ENCODE data around the gene ADGRV1. TPM values are rescaled to one million over a fixed set of nuclear protein-coding genes. Genes with fewer than 3 reads are reported as not detected.

Gene ADGRV1
- total RNA-seq, 4 donors from 2014 or later: not detected

DNA sequence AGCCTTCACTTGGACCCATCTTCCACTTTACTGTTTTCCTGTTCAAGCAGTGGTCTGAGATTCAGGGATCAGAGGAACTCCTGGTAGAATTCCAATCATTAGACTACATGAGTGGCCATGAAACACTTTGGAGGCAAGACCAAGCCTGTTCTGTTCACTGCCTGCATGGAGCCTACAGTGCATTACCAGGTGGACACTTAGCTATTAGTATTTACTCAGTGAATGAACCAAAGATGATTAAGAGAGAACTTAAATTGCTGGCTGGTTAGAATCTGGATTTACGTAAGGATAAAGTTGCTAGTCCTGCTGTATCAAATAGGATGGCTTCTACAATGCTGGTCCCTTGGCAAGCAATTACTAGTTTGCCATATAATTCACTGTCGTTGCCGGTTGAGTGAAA, 579.0 kb downstream of the ADGRV1 start:
- TF ChIP-seq CTCF (IDR thresholded peaks at IDR 0.05; ENCODE audit: low read depth): no peak

- no peak for TF ChIP-seq CTCF (IDR thresholded peaks at IDR 0.05; ENCODE audit: low read depth)
Measured at GRCh38 chr5:91139572-91140200, 581.1 kb downstream of the ADGRV1 start.

- no peak for TF ChIP-seq CTCF (IDR thresholded peaks at IDR 0.05; ENCODE audit: low read depth)
Measured at GRCh38 chr5:91140657-91141056, 582.1 kb downstream of the ADGRV1 start.

DNA sequence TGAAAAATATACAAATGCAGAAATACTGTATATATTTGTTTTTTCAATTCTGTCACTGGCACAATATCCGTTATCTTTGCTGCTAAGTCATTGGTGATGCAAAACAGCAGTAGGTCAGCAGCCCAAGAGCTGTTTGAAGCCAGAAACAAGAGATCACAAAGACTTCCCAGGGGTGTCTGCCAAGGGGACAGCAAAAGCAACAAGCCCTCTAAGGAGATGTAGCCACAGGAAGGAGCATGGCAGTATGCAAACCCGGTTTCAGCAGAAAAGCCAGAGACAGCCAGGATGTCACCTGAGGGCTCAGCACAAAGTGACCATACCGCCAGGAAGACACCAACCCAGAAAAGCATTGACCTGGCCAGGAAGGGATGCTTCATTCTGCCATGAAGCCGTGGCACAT, 583.0 kb downstream of the ADGRV1 start:
- TF ChIP-seq CTCF (IDR thresholded peaks at IDR 0.05; ENCODE audit: low read depth): no peak

GRCh38 chr5:91142386-91142785, 583.8 kb downstream of the ADGRV1 start:
- TF ChIP-seq CTCF (IDR thresholded peaks at IDR 0.05; ENCODE audit: low read depth): no peak

DNA sequence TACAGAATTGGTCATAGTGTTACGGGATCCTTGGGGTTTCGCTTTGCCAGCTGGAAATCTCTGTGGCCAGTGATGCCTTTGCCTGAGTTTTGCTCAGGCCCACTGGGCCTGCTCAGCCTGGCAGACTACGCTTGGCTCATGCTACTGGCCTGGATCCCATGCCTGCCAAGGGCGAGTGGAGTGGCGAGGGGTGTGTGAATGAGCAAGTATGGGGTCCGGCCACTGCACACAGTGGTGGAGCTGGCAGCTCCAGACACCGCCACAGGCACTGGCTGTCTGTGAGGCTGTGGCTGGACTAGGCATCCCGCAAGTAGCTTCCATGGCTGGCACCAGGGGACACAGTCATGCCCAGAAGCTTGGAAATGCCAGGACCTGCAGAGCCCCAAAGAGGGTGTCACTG, 584.2 kb downstream of the ADGRV1 start:
- TF ChIP-seq CTCF (IDR thresholded peaks at IDR 0.05; ENCODE audit: low read depth): no peak

DNA sequence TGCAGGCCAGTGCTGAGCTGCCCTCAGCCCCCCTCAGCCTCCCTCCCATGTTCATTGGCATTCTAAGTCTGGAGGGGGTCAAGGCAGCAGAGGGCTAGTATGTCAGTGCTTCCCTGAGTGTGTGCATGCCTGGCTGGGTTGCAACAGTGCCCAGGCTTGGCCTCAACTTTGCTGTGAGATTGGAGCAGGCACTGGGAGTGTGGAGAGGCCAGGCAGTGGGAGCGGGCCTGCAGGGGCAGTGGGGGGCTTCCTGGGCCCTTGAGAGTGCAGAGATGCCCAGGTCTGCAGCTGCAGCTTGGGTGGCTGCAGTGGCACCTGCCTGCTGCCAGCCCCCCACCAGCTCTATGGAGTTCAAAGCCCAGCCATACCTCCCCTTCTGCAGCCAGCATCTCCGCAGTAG, 585.2 kb downstream of the ADGRV1 start:
- no peak for TF ChIP-seq CTCF (IDR thresholded peaks at IDR 0.05; ENCODE audit: low read depth)
